ENCODE measurements around the gene DHRSX. TPM values are rescaled to one million over a fixed set of nuclear protein-coding genes. Genes with fewer than 3 reads are reported as not detected.

DHRSX gene
- total and polyA plus RNA-seq, 2 of the 13 experiments (the other 11 are each of a cell fraction or from before 2014, with no cell fraction given), result 15.5 to 24.3 TPM

GRCh38 chrX:2497961-2498780 is 2.6 kb downstream of the DHRSX start (continued):
- TF ChIP-seq GLI4 (CRISPR knock-in tag; IDR thresholded peaks at IDR 0.05; ENCODE audit: borderline replicate concordance) (no peak), FOXA1 (IDR thresholded peaks at IDR 0.05) (no peak), FOXA1 (CRISPR knock-in tag; IDR thresholded peaks at IDR 0.05) (peak; percentile 23; the same call in 1 of the 2 replicates), FOXA3 (CRISPR knock-in tag; IDR thresholded peaks at IDR 0.05) (peak; percentile 41), NFKBIZ (CRISPR knock-in tag; IDR thresholded peaks at IDR 0.05) (no peak), ZNF75D (CRISPR knock-in tag; IDR thresholded peaks at IDR 0.05; ENCODE audit: borderline replicate concordance) (no peak), ZNF605 (CRISPR knock-in tag; IDR thresholded peaks at IDR 0.05) (no peak), MED13 (CRISPR knock-in tag; IDR thresholded peaks at IDR 0.05) (0 out of 2 replicates have a peak, but pooled peaks have one; percentile 28), CREM (IDR thresholded peaks at IDR 0.05) (peak; percentile 56; the same call in 1 of the 2 replicates), CREM (CRISPR knock-in tag; IDR thresholded peaks at IDR 0.05) (no peak), TOPORS (CRISPR knock-in tag; IDR thresholded peaks at IDR 0.05) (no peak), SETDB1 (CRISPR knock-in tag; IDR thresholded peaks at IDR 0.05; ENCODE audit: borderline replicate concordance) (no peak), ZNF275 (CRISPR knock-in tag; IDR thresholded peaks at IDR 0.05; ENCODE audit: borderline replicate concordance) (no peak), SOX5 (CRISPR knock-in tag; IDR thresholded peaks at IDR 0.05; ENCODE audit: borderline replicate concordance) (peak; percentile 18; the same call in 1 of the 2 replicates), REST (IDR thresholded peaks at IDR 0.05; ENCODE audit: borderline replicate concordance in 1 of 2, low read depth in 1 of 2, low read length in 2 of 2) (peak in 1 of 2 experiments; percentile 39; a peak in 1 of 4 replicates), ASH2L (IDR thresholded peaks at IDR 0.05; ENCODE audit: insufficient read length, low read depth, low read length) (peak; percentile 82), NFYB (CRISPR knock-in tag; IDR thresholded peaks at IDR 0.05) (no peak)
- TF ChIP-seq, protein P1, sequence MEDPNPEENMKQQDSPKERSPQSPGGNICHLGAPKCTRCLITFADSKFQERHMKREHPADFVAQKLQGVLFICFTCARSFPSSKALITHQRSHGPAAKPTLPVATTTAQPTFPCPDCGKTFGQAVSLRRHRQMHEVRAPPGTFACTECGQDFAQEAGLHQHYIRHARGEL (CRISPR knock-in tag; IDR thresholded peaks at IDR 0.05), result no peak
- TF ChIP-seq, protein P2, sequence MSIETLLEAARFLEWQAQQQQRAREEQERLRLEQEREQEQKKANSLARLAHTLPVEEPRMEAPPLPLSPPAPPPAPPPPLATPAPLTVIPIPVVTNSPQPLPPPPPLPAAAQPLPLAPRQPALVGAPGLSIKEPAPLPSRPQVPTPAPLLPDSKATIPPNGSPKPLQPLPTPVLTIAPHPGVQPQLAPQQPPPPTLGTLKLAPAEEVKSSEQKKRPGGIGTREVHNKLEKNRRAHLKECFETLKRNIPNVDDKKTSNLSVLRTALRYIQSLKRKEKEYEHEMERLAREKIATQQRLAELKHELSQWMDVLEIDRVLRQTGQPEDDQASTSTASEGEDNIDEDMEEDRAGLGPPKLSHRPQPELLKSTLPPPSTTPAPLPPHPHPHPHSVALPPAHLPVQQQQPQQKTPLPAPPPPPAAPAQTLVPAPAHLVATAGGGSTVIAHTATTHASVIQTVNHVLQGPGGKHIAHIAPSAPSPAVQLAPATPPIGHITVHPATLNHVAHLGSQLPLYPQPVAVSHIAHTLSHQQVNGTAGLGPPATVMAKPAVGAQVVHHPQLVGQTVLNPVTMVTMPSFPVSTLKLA (IDR thresholded peaks at IDR 0.05), result no peak
- TF ChIP-seq, protein P3, sequence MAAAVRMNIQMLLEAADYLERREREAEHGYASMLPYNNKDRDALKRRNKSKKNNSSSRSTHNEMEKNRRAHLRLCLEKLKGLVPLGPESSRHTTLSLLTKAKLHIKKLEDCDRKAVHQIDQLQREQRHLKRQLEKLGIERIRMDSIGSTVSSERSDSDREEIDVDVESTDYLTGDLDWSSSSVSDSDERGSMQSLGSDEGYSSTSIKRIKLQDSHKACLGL (CRISPR knock-in tag; IDR thresholded peaks at IDR 0.05), result no peak

All from HepG2 (cell line).